Stimulated activated CD4-positive, alpha-beta T cell treated with anti-CD3 and anti-CD28 coated beads, Interleukin-1b, Interleukin-23, amount 100 ng/mL, for 48 hours (primary cell): ENCODE measurements around the gene GPATCH11.

Experiments
- DNase-seq: peaks from one replicate; pipeline ENCODE4 v3.0.0-alpha.2; 2020

GPATCH11 gene

GRCh38 chr2:37083873-37084794, at the start of gene GPATCH11, which contains the start of gene HEATR5B:
TSS of gene GPATCH11 (plus strand) at chr2:37084518. CDS start at chr2:37088382, 3,864 bp downstream.
TSS of gene HEATR5B (minus strand) at chr2:37084372. CDS start at chr2:37083414, 958 bp downstream.
- peak; percentile 93 for DNase-seq

- DNase-seq: no peak
These were observed 46.5 kb upstream of the GPATCH11 start for GRCh38 chr2:37037771-37038170.

- DNase-seq: no peak
These were observed 44.7 kb upstream of the GPATCH11 start for GRCh38 chr2:37039580-37039979.

- no peak for DNase-seq
These were observed 31.6 kb upstream of the GPATCH11 start for GRCh38 chr2:37052600-37053332.

GRCh38 chr2:37059841-37060240, 24.5 kb upstream of the GPATCH11 start:
- DNase-seq: no peak

- DNase-seq: no peak
These were observed 23.9 kb upstream of the GPATCH11 start for GRCh38 chr2:37060446-37060845.

GRCh38 chr2:37061013-37061711, 23.2 kb upstream of the GPATCH11 start:
- no peak for DNase-seq

GRCh38 chr2:37061776-37062175, 22.5 kb upstream of the GPATCH11 start:
- DNase-seq: no peak

GRCh38 chr2:37068686-37069085, 15.6 kb upstream of the GPATCH11 start:
- DNase-seq: no peak

GRCh38 chr2:37070931-37071330, 13.4 kb upstream of the GPATCH11 start:
- no peak for DNase-seq

- no peak for DNase-seq
These were observed 4.1 kb upstream of the GPATCH11 start for GRCh38 chr2:37080266-37080665.

GRCh38 chr2:37080689-37081088, 3.6 kb upstream of the GPATCH11 start:
- no peak for DNase-seq

- DNase-seq: no peak
These were observed 479 bp downstream of the GPATCH11 start for GRCh38 chr2:37084797-37085196.

- peak; percentile 14 for DNase-seq
These were observed 1.4 kb downstream of the GPATCH11 start for GRCh38 chr2:37085731-37086147.

- no peak for DNase-seq
These were observed 5.7 kb downstream of the GPATCH11 start for GRCh38 chr2:37090019-37090477.

GRCh38 chr2:37091873-37092272, 7.6 kb downstream of the GPATCH11 start:
- DNase-seq: no peak

- DNase-seq: no peak
These were observed 12.2 kb downstream of the GPATCH11 start for GRCh38 chr2:37096568-37096967.

GRCh38 chr2:37098416-37099118, 14.2 kb downstream of the GPATCH11 start:
- no peak for DNase-seq

- no peak for DNase-seq
These were observed 15.7 kb downstream of the GPATCH11 start for GRCh38 chr2:37100054-37100453.

- DNase-seq: no peak
These were observed 18.3 kb downstream of the GPATCH11 start for GRCh38 chr2:37102588-37102987.

GRCh38 chr2:37104178-37104577, 19.9 kb downstream of the GPATCH11 start:
- DNase-seq: no peak

GRCh38 chr2:37105150-37105549, 20.8 kb downstream of the GPATCH11 start:
- no peak for DNase-seq
